HG03558 (cell line): ENCODE measurements around the gene GRK3.

Source experiments
- ATAC-seq: cut with Tn5 transposase; IDR thresholded peaks from one replicate; pipeline ENCODE4 v1.9.1; 2021; ENCODE audit warnings: moderate number of reproducible peaks; ENCODE audit not compliant: unreplicated experiment; ENCODE audit errors: extremely low read depth

Gene GRK3

GRCh38 chr22:25714739-25715138, 150.3 kb downstream of the GRK3 start:
- no peak for ATAC-seq

- no peak for ATAC-seq
These were observed 152.2 kb downstream of the GRK3 start for GRCh38 chr22:25716637-25717036.

- ATAC-seq: no peak
These were observed 153.8 kb downstream of the GRK3 start for GRCh38 chr22:25718135-25718840.

- ATAC-seq: no peak
These were observed 157.7 kb downstream of the GRK3 start for GRCh38 chr22:25722223-25722622.

GRCh38 chr22:25722626-25723025, 158.2 kb downstream of the GRK3 start:
- ATAC-seq: no peak

GRCh38 chr22:25726241-25726640, 161.8 kb downstream of the GRK3 start:
- ATAC-seq: no peak

- ATAC-seq: no peak
These were observed 163.6 kb downstream of the GRK3 start for GRCh38 chr22:25728071-25728470.

GRCh38 chr22:25729016-25729995, 164.8 kb downstream of the GRK3 start:
- ATAC-seq: no peak

- ATAC-seq: no peak
These were observed 171.2 kb downstream of the GRK3 start for GRCh38 chr22:25735650-25736049.

- no peak for ATAC-seq
These were observed 172.0 kb downstream of the GRK3 start for GRCh38 chr22:25736378-25737011.

- ATAC-seq: no peak
These were observed 175.3 kb downstream of the GRK3 start for GRCh38 chr22:25739659-25740344.

GRCh38 chr22:25741692-25742626, 177.5 kb downstream of the GRK3 start, which contains the start of gene MYO18B:
Gene MYO18B (plus strand): TSS chr22:25742188. CDS start chr22:25761093, 18,905 bp downstream.
- no peak for ATAC-seq

GRCh38 chr22:25742918-25743708, 178.6 kb downstream of the GRK3 start:
- ATAC-seq: no peak

GRCh38 chr22:25744694-25745093, 180.2 kb downstream of the GRK3 start:
- no peak for ATAC-seq

- no peak for ATAC-seq
These were observed 181.0 kb downstream of the GRK3 start for GRCh38 chr22:25745341-25746011.

- ATAC-seq: no peak
These were observed 181.5 kb downstream of the GRK3 start for GRCh38 chr22:25746012-25746373.

- ATAC-seq: no peak
These were observed 182.9 kb downstream of the GRK3 start for GRCh38 chr22:25747245-25747944.
